Lung microvascular endothelial cell (primary cell): ENCODE measurements around the gene NTMT2. TPM values are rescaled to one million over a fixed set of nuclear protein-coding genes. Genes with fewer than 3 reads are reported as not detected.
"Not testable (repeated sequence)": the region's sequence is repeated elsewhere in the genome, so short reads cannot be mapped to it uniquely, and the experiment has no call there.

Experiments
- DNase-seq, 2 donors: peaks; one replicate each; pipeline versions ENCODE4 v3.0.0 to v3.0.0-alpha.2; 2010; ENCODE audit warnings: low read depth in 2 of 2
- total RNA-seq: library from RNA; depleted of rRNA; stranded (reverse); fragments of >200 nt; gene quantifications from 2 replicates; pipeline ENCODE4 v1.2.1, GENCODE V29; 2014

The NTMT2 gene
- total RNA-seq, 1 donor from 2014 or later, result not detected

- no peak for DNase-seq
Observed at GRCh38 chr1:170156594-170156993, 10.8 kb downstream of the NTMT2 start.

DNA sequence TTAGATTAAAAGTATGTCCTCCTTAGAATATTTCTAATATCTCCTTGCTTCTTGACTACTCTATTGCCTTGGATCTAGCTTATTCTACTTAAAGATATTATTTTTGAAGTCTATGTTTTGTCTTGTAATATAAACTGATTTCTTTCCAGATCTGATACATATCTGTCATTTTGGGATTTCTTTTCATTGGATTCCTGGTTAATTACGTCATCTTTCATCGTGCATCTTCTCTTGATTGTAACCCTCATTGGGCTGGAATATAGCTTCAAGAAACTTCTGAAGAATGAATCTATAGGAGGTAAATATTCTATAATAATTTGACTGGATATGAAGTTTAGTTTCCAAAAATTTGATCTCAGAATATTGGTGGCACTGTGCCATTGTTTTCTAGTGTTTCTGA, 12.1 kb downstream of the NTMT2 start:
- DNase-seq, result no peak

DNA sequence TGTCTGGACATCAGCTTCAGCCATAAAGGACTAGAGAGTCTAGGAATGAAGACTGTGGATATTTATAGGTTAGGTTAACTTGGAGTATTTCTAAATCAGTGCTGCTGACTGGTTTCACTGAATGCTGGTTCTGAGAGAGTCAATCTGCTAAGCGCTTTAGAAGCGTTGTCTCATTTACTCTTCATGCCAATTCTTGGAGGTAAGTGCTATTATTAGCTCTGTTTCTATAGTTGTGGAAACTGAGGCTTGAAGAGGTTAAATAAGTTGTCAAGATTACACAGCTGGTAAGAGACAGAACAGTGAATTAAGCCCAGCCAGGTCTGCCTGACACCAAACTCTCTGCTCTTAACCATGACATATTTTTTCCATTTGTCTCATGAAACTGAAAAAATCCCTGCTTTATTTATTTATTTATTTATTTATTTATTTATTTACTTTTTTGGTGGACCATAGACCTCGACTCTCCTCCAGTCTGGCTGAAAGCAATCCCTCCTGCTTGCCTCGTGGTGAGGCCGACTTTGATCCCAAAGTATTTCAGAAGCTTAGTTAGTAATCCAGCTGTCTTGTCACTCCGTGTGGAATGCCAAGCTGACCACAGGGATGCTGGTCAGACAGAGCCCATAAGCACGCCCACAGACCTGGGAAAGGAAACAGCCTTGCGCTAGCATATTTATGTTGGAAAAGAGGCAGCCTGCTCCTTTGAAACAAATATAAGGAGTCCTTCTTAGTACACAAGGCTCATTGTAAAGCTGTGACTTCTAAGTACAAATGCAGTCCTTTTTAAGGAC, 16.9 kb downstream of the NTMT2 start:
- DNase-seq, result peak in 1 of 2 donors; percentile 3

DNA sequence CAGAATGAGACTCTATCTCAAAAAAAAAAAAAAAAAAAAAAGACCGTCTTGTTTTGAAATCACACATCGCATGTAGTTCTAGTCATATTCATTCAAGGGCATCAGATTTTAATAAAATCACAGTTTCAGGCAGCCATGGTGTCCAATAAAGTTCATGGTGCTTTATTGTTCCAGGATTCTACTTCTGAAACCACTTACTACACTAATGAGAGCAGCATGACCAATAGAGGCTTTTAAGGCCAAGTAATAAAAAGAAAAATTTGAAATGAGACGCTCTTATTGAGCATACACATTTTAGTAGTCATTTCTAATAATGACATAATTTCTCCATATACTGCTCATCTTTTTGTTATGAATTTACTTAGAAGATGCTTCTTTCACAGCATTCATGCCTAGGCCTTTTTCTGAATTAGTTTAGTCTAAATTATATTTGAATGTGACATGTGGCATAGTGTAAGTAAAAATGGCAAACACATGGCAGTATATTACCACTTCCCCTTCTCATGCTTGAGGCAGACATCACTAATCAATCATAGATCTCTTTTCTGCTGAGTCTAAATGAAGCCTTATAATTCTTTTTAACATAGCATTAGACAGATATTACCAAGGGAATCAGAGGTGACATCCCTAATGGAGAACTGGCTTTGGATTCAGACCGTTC, 18.5 kb downstream of the NTMT2 start:
- no peak for DNase-seq

DNA sequence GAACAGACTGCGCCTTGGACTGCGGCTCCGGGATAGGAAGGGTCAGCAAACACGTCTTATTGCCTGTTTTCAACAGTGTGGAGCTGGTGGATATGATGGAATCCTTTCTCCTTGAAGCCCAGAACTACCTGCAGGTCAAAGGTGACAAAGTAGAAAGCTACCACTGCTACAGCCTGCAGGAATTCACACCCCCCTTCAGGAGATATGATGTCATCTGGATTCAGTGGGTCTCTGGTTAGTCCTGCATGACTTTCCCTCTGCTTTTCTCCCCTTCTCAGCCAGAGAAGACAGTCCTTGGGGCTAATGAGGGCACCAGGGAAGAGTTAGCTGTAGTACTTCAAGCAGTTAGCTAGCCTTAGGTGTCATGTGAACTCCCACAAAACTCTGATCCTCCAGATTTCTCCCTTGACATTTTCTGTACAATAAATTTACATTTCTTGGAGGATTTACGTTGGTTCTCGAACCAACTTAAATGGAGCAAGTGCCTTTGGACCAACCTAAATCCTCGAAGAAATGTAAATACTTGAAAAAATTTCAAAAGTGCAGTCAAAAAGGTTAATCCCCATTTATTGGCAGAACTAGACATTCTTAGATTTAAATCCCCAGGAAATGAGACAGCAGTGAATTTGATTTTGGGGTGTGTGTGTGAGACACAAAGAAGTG, 20.9 kb downstream of the NTMT2 start:
- no peak for DNase-seq

DNA sequence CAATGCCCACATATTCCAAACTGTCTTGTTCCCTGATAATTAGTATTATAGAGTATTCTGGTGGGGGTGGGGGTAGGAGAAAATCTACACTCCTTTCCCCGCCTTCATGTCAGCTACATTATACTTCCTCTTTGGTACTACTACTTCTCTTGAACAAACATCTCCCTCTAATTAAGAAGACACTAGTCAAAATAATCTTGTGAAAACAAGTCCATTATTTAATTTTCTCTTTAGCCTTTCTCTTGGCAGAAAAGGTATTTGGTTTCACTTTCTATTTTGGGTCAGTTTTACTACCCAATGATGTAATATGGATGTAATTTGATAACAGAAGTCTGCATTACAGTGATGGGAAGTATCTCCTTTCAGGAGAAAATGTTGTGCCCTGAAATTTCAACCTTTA, 22.5 kb downstream of the NTMT2 start:
- peak; percentile 15 to 28 for DNase-seq

GRCh38 chr1:170170513-170170912, 24.8 kb downstream of the NTMT2 start:
- DNase-seq, result not testable (repeated sequence)

- no peak for DNase-seq
Observed at GRCh38 chr1:170174395-170174794, 28.6 kb downstream of the NTMT2 start.

DNA sequence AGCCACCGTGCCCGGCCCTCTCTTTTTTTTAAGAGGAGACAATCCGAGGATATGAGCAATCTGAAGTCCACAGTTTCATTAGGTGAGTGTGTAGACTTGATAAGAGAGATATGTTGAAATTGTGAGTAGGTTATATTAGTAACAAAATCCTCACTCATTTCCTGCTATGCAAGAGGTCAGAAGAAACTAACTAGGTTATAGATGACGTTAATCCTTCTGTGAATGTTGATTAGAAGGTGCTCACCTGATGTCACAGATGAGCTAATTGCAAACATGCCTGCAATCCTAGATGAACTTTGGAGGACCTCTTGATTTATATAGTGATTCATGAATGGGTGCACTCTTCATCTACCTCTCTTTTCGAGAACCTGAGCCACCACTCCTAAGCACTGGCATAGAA, 29.3 kb downstream of the NTMT2 start:
- DNase-seq, result no peak

DNA sequence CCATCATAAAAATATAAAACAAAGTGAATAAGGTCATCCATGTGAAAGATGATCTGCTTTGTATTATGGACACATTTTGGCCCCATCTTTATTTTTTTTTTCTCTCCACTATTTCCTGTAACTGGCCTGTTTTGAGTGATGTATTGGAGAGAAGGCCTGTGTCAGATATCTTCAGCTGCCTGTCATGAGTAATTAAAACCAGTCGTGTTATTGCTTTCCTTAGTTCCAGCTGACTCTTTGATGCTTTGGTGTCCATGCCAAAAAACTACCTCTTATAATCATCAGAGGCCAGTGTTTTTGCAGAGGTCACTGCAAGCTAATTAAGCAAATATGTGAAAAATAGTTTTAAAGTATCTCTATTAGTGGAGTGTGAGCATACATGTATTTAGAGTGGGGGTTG, 29.7 kb downstream of the NTMT2 start:
- DNase-seq, result no peak

- DNase-seq, result no peak
Observed at GRCh38 chr1:170176772-170177171, 31.0 kb downstream of the NTMT2 start.

DNA sequence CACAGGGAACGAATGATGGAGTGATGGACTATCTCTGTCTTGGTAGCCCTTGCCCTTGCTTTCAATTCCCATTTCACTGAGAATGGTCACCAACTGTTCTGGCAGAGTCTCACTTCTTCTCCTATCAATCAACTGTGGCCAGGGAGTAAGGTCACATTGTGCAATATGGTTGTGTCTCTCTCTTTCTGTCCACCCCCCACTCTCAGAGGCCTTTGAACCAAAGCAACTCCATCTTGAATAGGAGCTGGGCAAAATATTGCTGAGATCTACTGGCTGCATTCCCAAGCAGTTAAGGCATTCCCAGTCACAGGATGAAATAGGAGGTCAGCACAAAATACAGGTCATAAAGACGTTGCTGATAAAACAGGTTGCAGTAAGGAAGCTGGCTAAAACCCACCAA, 36.7 kb downstream of the NTMT2 start:
- DNase-seq, result no peak

DNA sequence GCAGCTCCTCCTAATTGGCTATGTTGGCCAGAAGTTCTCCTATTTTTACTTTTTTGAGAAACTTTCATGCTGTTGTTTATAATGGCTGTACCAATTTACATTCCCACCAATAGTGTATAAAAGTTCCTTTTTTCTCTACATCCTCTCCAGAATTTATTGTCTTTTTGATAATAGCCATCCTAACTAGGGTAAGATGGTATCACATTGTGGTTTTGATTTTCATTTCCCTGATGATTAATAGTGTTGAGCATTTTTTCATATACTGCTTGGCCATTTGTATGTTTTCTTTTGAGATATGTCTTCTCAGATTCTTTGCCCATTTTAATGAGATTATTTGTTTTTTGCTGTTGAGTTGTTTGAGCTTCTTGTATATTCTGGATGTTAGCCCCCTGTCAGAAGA, 46.8 kb downstream of the NTMT2 start:
- DNase-seq, result no peak

GRCh38 chr1:170194451-170194850, 48.7 kb downstream of the NTMT2 start:
- no peak for DNase-seq

DNA sequence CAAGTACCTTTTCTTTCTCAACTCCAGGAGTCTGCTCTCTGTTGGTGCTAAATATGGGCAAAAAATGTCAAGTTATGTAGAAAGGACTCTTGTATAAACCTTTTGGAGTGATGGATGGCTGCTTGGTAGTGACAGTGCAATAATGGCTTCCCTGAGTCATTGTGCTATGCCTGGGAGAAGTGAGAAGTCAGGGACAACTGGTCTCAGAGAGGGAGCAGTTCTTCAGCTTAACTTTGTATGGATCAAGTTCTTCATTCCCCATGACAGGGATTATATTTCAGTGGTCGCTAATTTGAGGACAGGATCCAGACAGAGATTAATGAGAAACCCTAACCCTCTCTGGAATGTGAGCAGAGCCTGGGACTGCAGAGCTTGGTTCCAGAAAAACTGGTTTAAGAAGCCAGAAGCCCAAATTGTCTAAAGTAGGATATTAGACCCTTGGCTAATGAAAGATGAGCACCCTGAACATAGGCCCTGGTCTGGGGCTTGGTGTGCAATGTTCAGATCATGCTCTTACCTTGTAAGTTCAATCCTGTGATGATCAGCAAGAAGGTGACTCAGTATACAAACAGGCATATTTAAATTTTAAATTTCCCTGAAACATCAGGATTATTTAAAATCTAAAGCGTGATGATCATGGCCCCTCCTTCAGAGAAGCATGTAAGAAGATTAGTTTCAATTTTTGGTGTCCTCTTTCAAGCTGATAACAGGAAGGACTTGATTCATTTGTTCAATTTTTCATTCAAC, 50.9 kb downstream of the NTMT2 start:
- no peak for DNase-seq

DNA sequence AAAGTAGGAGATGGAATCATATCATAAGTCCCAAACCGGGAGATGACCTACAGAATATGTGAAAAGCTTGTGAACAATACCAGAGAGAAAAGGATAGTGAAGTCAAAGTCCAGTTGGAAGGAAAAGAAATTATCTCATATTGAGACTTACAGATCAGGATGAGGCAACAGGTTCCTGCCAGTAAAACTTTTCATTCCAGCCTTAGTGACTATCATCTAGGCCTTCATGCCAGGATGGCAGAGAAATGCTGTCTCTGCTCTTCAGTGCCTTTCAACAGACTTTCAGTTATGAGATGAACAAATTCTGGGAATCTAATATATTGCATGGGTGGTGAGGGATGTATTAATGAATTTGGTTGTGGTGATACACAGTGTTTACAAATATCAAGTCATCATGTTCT, 52.3 kb downstream of the NTMT2 start:
- no peak for DNase-seq

DNA sequence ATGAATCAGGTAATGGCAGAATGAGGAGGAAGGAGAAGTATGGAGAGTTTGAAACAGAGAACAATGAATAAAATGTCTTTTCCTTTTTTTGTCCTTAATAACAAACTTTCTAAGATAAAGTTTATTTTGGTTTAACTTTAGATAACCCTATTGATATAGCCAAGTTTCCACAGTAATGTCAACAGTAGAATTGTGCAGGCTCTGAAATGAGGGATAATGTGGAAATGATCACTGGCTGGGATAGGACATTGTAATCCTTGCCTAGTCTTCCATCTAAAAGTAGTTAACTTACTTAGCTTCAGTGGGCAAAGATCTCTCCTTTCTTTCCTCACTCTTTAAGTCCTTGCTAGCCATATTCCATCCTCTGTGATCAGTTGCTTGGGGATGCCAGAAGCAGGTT, 52.8 kb downstream of the NTMT2 start:
- DNase-seq, result no peak

DNA sequence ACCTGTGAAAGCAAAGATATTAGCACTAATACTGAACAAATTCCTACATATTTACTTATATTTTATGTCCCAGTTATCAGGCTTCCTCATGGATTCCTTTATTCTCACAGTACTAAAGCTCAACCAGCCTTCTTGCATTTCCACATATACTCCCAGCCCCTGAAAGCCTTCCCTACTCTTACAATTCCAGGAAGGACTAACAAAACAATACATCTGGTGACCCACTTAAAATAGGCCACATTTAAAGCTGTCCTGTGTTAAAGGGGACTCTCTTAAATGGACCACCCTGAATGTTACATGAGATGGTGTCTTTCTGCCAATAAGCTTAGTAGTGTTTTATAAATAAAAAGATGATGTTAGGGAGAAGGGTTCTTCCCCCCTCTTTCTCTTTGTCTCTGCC, 54.4 kb downstream of the NTMT2 start:
- DNase-seq, result no peak

- DNase-seq, result no peak
Observed at GRCh38 chr1:170200621-170201397, 55.0 kb downstream of the NTMT2 start.

DNA sequence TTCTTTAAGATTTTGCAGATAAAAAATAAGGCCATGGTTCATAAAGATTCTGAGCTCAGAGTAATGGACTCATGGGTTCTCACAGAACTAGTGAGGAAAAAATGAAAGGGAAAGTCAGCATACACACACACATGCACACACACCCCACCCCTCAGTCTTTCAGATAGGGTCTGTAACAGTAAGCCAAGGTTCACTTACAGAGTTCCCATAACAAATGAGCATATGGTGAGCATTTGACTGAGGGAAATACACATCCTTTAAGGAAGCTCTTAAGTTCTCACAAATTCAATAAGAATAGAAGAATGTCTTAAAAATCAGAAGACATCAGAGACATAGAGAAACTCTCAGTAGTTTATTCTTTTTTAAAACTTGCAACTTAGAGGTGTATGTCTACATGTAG, 57.9 kb downstream of the NTMT2 start:
- no peak for DNase-seq

GRCh38 chr1:170204121-170204520, 58.4 kb downstream of the NTMT2 start:
- no peak for DNase-seq
